Endothelial cell of umbilical vein (primary cell): ENCODE measurements around the gene BDH1. TPM values are rescaled to one million over a fixed set of nuclear protein-coding genes. Genes with fewer than 3 reads are reported as not detected.

Source experiments
- BruUV-seq: library from RNA; stranded (reverse); fragments of 400-500 nt; replicated peaks from 2 replicates; lab custom pipeline; 2021; lab: Mats Ljungman, UMichigan
- CTCF ChIA-PET: fragments of 300-600, 350-600 bp; sonication (Branson Sonifier 250); formaldehyde crosslinking; loops from one replicate; lab custom pipeline; 2021; ENCODE audit warnings: antibody characterized with exemption, inconsistent platforms; lab: Charles Lee
- POLR2A ChIA-PET: fragments of 300-600, 350-600 bp; sonication (Branson Sonifier 250); formaldehyde crosslinking; loops from one replicate; lab custom pipeline; 2021; ENCODE audit warnings: antibody characterized with exemption, inconsistent platforms; lab: Charles Lee
- DNase-seq: peaks from one replicate; pipeline ENCODE4 v3.0.0-alpha.2; 2011; ENCODE audit warnings: low read depth, low spot score
- FAIRE-seq: peaks from 2 replicates; lab custom pipeline; 2011; peaks lifted over from hg19 to GRCh38; lab: Jason Lieb, UNC
- H2AFZ ChIP-seq: 2 replicates; pipeline ENCODE4 v1.6.0; 2012; ENCODE audit warnings: low read depth, low read length, control low read depth, inconsistent platforms
- H3K27ac ChIP-seq: 2 replicates; pipeline ENCODE4 v1.5.1; 2011; ENCODE audit warnings: low read depth, mild to moderate bottlenecking, control low read depth, low read length, moderate library complexity; ENCODE audit not compliant: insufficient read depth
- H3K27me3 ChIP-seq, 2 experiments: 2 replicates each; pipeline versions ENCODE4 v1.6.0 to v1.6.1; 2011; ENCODE audit warnings: low read length in 2 of 2, mixed read lengths in 1 of 2; ENCODE audit not compliant: control insufficient read depth in 2 of 2, insufficient read depth in 2 of 2
- H3K36me3 ChIP-seq, 2 experiments: 2 replicates in 1 of 2; 3 replicates in 1 of 2; pipeline ENCODE4 v1.5.1; 2011; ENCODE audit warnings: low read length in 2 of 2, mild to moderate bottlenecking in 1 of 2, moderate library complexity in 1 of 2; ENCODE audit not compliant: control insufficient read depth in 2 of 2, insufficient read depth in 2 of 2; ENCODE audit errors: extremely low read depth in 1 of 2
- H3K4me1 ChIP-seq: 3 replicates; pipeline ENCODE4 v1.5.1; 2011; ENCODE audit warnings: mild to moderate bottlenecking, low read length; ENCODE audit not compliant: control insufficient read depth, insufficient read depth; ENCODE audit errors: extremely low read depth
- H3K4me2 ChIP-seq: 2 replicates; pipeline ENCODE4 v1.6.1; 2011; ENCODE audit warnings: low read length, control low read depth, mixed read lengths; ENCODE audit not compliant: insufficient read depth
- H3K4me3 ChIP-seq, 3 experiments: fragments of 200-600 bp in 1 of 3; sonication (generic), shearing (Covaris generic) in 1 of 3; replicated peaks in 1 of 3; 2 replicates each; pipeline ENCODE4 v1.5.1; 2011 to 2016; ENCODE audit warnings: control low read depth in 3 of 3, low read length in 3 of 3, mild to moderate bottlenecking in 2 of 3, inconsistent platforms in 1 of 3, low read depth in 1 of 3, moderate library complexity in 1 of 3; ENCODE audit not compliant: insufficient read depth in 1 of 3
- H3K79me2 ChIP-seq: 2 replicates; pipeline ENCODE4 v1.6.0; 2012; ENCODE audit warnings: low read length, inconsistent platforms; ENCODE audit not compliant: control insufficient read depth, insufficient read depth
- H3K9ac ChIP-seq: replicated peaks from 2 replicates; pipeline ENCODE3; 2011; ENCODE audit warnings: low read length, control low read depth; ENCODE audit not compliant: insufficient read depth; ENCODE audit errors: extremely low read depth
- H3K9me1 ChIP-seq: replicated peaks from 3 replicates; pipeline ENCODE4 v1.6.0; 2011; ENCODE audit warnings: mild to moderate bottlenecking, low read length; ENCODE audit not compliant: control insufficient read depth, insufficient read depth; ENCODE audit errors: extremely low read depth
- H3K9me3 ChIP-seq: replicated peaks from 2 replicates; pipeline ENCODE4 v1.5.1; 2012; ENCODE audit warnings: low read length, inconsistent platforms; ENCODE audit not compliant: control insufficient read depth, insufficient read depth
- H4K20me1 ChIP-seq: replicated peaks from 2 replicates; pipeline ENCODE3; 2011; ENCODE audit warnings: mild to moderate bottlenecking, low read length; ENCODE audit not compliant: control insufficient read depth, insufficient read depth; ENCODE audit errors: extremely low read depth
- EZH2 ChIP-seq: IDR thresholded peaks from 2 replicates; pipeline ENCODE4 v1.6.1; 2012; ENCODE audit warnings: borderline replicate concordance, low read depth, mild to moderate bottlenecking, moderate library complexity, low read length, inconsistent platforms; ENCODE audit not compliant: severe bottlenecking
- FOS ChIP-seq: IDR thresholded peaks from 2 replicates; pipeline ENCODE4 v1.6.1; 2011; ENCODE audit warnings: mild to moderate bottlenecking, low read length, moderate library complexity, borderline replicate concordance; ENCODE audit not compliant: insufficient read depth
- GATA2 ChIP-seq: IDR thresholded peaks from 2 replicates; pipeline ENCODE4 v1.7.0; 2011; ENCODE audit warnings: low read depth, mild to moderate bottlenecking, moderate library complexity, mixed read lengths, low read length; ENCODE audit not compliant: insufficient read length, insufficient read depth
- JUN ChIP-seq: IDR thresholded peaks from 2 replicates; pipeline ENCODE4 v1.6.1; 2011; ENCODE audit warnings: borderline replicate concordance, low read depth; ENCODE audit not compliant: insufficient read length, insufficient read depth
- MYC ChIP-seq: IDR thresholded peaks from one replicate; pipeline ENCODE4 v1.6.1; 2011; ENCODE audit warnings: mild to moderate bottlenecking, low read depth, low read length
- POLR2A ChIP-seq: IDR thresholded peaks from 2 replicates; pipeline ENCODE4 v1.6.1; 2012; ENCODE audit warnings: low read depth, mild to moderate bottlenecking, control low read depth, low read length
- POLR2AphosphoS5 ChIP-seq: IDR thresholded peaks from 2 replicates; pipeline ENCODE4 v1.6.1; 2012; ENCODE audit warnings: low read depth, mild to moderate bottlenecking, control low read depth, low read length, moderate library complexity; ENCODE audit not compliant: insufficient read depth
- dilution Hi-C: fragments of 300-500 bp; cut with MboI; formaldehyde crosslinking; loops from one replicate; pipeline ENCODE4 v1.15.0; 2019; ENCODE audit warnings: low sequenced_read_pairs; ENCODE audit not compliant: extremely low pct_ligation_motif_present
- intact Hi-C: fragments of 100-400 bp; cut with micrococcal nuclease; formaldehyde crosslinking; loops from one replicate; pipeline ENCODE4 v1.10.0; 2022
- polyA plus RNA-seq, 4 experiments: library from polyadenylated mRNA; depleted of rRNA in 3 of 4; stranded (reverse) in 3 of 4; unstranded in 1 of 4; fragments of >200 nt; gene quantifications; 2 replicates each; pipeline versions ENCODE4 v1.2.1 to v1.2.3, GENCODE V29; 2011 to 2012; ENCODE audit warnings: missing spikeins in 1 of 4
- total RNA-seq: library from RNA; stranded (reverse); gene quantifications from 2 replicates; pipeline ENCODE4 v1.2.3, GENCODE V29; 2021
- TF ChIP-seq, protein P1 (sequence below), 2 donors: IDR thresholded peaks; 1 replicate in 1 of 2; 2 replicates in 1 of 2; pipeline ENCODE4 v1.5.1; 2011; ENCODE audit warnings: low read length in 2 of 2, mild to moderate bottlenecking in 2 of 2, moderate library complexity in 2 of 2, control low read depth in 1 of 2, inconsistent platforms in 1 of 2, low read depth in 1 of 2; ENCODE audit not compliant: insufficient read depth in 1 of 2; ENCODE audit errors: extremely low read depth in 1 of 2
- TF ChIP-seq, protein P2 (sequence below): IDR thresholded peaks from 2 replicates; pipeline ENCODE4 v1.6.1; 2011; ENCODE audit not compliant: insufficient read depth, insufficient read length

BDH1 gene
- total and polyA plus RNA-seq, 2 donors (not counting 3 experiments of a cell fraction or from before 2014, with no cell fraction given): 6.9 to 12.2 TPM

DNA sequence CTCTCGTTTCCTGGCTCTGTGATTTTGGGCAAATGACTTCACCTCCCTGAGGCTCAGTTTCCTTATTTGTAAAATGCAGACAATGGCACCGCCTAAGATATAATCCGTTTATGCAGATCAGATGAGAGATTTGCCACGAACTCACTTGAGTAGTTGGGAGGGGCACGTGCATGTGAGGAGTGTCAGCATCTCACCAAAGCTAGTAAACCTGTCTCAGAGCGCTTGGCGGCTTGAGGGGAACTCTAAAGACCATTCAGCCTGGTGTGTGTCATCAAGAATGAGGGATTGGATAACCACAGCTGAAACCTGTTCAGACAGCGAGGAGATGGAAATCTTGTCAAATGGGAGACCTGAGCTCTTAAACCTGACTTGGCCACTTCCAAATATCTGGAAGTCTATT lies 48.7 kb downstream of the BDH1 start:
- Histone ChIP-seq H2AFZ (no peak overlapping the region), H3K27ac (no peak overlapping the region), H3K4me3 (no peak overlapping the region), H3K36me3 (no peaks in the 10 kb centered on the region), H3K9me3 (no peaks in the 10 kb centered on the region), H3K79me2 (no peaks in the 10 kb centered on the region), H3K27me3 (no peaks in the 10 kb centered on the region), H3K9ac (no peak overlapping the region), H3K9me1 (no peaks in the 10 kb centered on the region), H4K20me1 (no peaks in the 10 kb centered on the region), H3K4me2 (no peak overlapping the region), H3K4me1 (peaks cover 4% of the 10 kb centered on the region)
- FAIRE-seq: no peak
- CTCF ChIA-PET: interaction anchor here (0.9 to 4.2 kb wide), 3 partner anchors 53 to 250 kb away, joined by 3 to 28 read pairs (median 4); no protein-coding TSS in a partner anchor
- no TSS peak for BruUV-seq
- POLR2A ChIA-PET: no interaction called here
- TF ChIP-seq JUN: no peak
- TF ChIP-seq, protein P1, sequence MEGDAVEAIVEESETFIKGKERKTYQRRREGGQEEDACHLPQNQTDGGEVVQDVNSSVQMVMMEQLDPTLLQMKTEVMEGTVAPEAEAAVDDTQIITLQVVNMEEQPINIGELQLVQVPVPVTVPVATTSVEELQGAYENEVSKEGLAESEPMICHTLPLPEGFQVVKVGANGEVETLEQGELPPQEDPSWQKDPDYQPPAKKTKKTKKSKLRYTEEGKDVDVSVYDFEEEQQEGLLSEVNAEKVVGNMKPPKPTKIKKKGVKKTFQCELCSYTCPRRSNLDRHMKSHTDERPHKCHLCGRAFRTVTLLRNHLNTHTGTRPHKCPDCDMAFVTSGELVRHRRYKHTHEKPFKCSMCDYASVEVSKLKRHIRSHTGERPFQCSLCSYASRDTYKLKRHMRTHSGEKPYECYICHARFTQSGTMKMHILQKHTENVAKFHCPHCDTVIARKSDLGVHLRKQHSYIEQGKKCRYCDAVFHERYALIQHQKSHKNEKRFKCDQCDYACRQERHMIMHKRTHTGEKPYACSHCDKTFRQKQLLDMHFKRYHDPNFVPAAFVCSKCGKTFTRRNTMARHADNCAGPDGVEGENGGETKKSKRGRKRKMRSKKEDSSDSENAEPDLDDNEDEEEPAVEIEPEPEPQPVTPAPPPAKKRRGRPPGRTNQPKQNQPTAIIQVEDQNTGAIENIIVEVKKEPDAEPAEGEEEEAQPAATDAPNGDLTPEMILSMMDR (IDR thresholded peaks at IDR 0.05; ENCODE audit: extremely low read depth in 1 of 2, insufficient read depth in 1 of 2, low read depth in 1 of 2, low read length in 2 of 2): no peak
- TF ChIP-seq, protein P2, sequence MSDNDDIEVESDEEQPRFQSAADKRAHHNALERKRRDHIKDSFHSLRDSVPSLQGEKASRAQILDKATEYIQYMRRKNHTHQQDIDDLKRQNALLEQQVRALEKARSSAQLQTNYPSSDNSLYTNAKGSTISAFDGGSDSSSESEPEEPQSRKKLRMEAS: no peak
- no peak for TF ChIP-seq GATA2
- no peak for TF ChIP-seq EZH2
- no peak for TF ChIP-seq POLR2AphosphoS5
- no peak for TF ChIP-seq MYC
- TF ChIP-seq POLR2A: no peak
- no peak for TF ChIP-seq FOS
- no peak for DNase-seq
- dilution Hi-C loops (loop anchor here (25.0 kb wide), 1 partner anchor 245 kb away; no protein-coding TSS in a partner anchor), intact Hi-C loops (no loop called here)
